Measurements from ENCODE around the gene AIF1.
A peak's percentile ranks its signal among the peaks of the same experiment; 100 is the strongest.

The AIF1 gene

DNA sequence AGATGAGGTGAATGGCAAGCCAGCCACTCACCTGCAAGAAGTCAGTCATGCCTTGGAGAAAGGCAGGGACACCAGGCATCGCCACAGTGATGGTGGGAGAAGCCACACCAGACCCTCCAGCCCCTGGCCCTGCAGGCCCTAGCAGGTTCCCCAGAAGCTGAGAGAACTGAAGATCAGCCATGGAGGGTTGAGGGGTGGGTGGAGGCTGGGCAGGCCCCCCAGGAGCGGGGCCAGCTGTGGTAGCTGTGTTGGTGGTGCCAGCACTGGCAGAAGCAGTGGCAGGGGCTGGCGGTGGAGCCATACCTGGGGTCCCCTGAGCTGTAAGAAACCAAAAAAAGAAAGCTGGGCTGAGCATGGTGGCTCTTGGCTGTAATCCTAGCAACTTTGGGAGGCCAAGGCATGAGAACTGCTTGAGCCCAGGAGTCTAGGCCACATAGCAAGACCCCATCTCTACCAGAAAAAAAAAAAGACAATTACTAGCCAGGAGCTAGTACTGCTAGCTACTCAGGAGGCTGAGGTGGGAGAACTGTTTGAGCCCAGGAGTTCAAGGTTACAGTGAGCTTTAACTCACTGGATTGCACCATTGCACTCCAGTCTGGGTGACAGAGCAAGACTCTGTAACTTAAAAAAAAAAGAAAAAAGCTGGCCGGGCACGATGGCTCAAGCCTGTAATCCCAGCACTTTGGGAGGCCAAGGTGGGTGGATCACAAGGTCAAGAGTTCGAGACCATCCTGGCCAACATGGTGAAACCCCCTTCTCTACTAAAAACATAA is 27.9 kb downstream of the AIF1 start:
- no peaks in the 10 kb centered on the region for H3K27me3 ChIP-seq (ENCODE audit: control insufficient read depth in 1 of 2, insufficient read depth in 2 of 2, low read length in 2 of 2)
- no peak overlapping the region for H3K9ac ChIP-seq (ENCODE audit: low read depth in 1 of 2, low read length in 2 of 2)
- peaks cover 70 to 94% of the 10 kb centered on the region in 2 donors for H3K36me3 ChIP-seq (ENCODE audit: control insufficient read depth in 1 of 2, insufficient read depth in 2 of 2, low read length in 2 of 2)
- no peaks in the 10 kb centered on the region for H3K9me3 ChIP-seq (ENCODE audit: control insufficient read depth in 1 of 2, low read length in 2 of 2)
- H3K27ac ChIP-seq (ENCODE audit: low read depth, low read length): no peak overlapping the region
- no peak overlapping the region for H3K4me3 ChIP-seq (ENCODE audit: low read depth in 1 of 2, low read length in 2 of 2)
- H3K4me1 ChIP-seq (ENCODE audit: control insufficient read depth in 1 of 2, insufficient read depth in 2 of 2, low read length in 2 of 2): no peaks in the 10 kb centered on the region

DNA sequence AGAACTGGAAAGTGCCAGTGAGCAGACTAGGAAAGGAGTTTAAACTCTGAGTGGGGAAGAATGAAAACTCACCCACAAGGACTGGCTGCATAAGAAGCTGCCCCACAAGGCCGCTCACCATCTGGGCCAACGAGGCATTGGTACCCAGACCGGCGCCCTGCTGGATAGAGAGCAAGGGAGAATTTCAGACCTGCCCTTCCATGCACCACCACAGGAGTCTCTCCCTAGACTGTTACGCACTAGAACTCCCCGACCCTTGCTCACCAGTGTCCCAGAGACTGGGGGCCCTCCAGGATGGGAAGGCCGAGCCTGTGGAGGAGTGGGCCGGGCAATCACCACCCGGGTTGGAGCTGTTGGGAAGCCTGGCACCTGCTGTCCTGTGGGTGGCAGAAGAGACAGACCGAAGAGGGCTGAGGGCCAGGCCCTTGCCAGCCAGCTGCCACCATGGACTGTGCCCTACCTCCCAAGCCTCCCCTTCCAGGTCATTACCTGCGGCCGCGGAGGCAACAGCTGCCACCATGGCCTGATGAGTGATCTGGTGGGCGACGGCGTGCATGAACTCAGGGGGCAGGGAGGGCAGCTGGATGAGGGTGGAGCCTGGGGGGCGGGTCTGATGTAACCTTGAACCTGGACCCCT is 28.9 kb downstream of the AIF1 start:
- H3K9ac ChIP-seq (ENCODE audit: low read depth in 1 of 2, low read length in 2 of 2): no peak overlapping the region
- peaks cover 76 to 94% of the 10 kb centered on the region in 2 donors for H3K36me3 ChIP-seq (ENCODE audit: control insufficient read depth in 1 of 2, insufficient read depth in 2 of 2, low read length in 2 of 2)
- H3K27me3 ChIP-seq (ENCODE audit: control insufficient read depth in 1 of 2, insufficient read depth in 2 of 2, low read length in 2 of 2): no peaks in the 10 kb centered on the region
- no peak overlapping the region for H3K27ac ChIP-seq (ENCODE audit: low read depth, low read length)
- H3K4me3 ChIP-seq (ENCODE audit: low read depth in 1 of 2, low read length in 2 of 2): no peak overlapping the region
- H3K9me3 ChIP-seq (ENCODE audit: control insufficient read depth in 1 of 2, low read length in 2 of 2): no peaks in the 10 kb centered on the region
- no peaks in the 10 kb centered on the region for H3K4me1 ChIP-seq (ENCODE audit: control insufficient read depth in 1 of 2, insufficient read depth in 2 of 2, low read length in 2 of 2)

- no peaks in the 10 kb centered on the region for H3K4me1 ChIP-seq (ENCODE audit: control insufficient read depth in 1 of 2, insufficient read depth in 2 of 2, low read length in 2 of 2)
- no peaks in the 10 kb centered on the region for H3K27me3 ChIP-seq (ENCODE audit: control insufficient read depth in 1 of 2, insufficient read depth in 2 of 2, low read length in 2 of 2)
- H3K9ac ChIP-seq (ENCODE audit: low read depth in 1 of 2, low read length in 2 of 2): no peak overlapping the region
- H3K4me3 ChIP-seq (ENCODE audit: low read depth in 1 of 2, low read length in 2 of 2): no peak overlapping the region
- H3K9me3 ChIP-seq (ENCODE audit: control insufficient read depth in 1 of 2, low read length in 2 of 2): no peaks in the 10 kb centered on the region
- no peak overlapping the region for H3K27ac ChIP-seq (ENCODE audit: low read depth, low read length)
- H3K36me3 ChIP-seq (ENCODE audit: control insufficient read depth in 1 of 2, insufficient read depth in 2 of 2, low read length in 2 of 2): peaks cover 69 to 90% of the 10 kb centered on the region in 2 donors
Measured at GRCh38 chr6:31645325-31645724, 30.3 kb downstream of the AIF1 start.

GRCh38 chr6:31651602-31652191 is 36.7 kb downstream of the AIF1 start:
- H3K4me3 ChIP-seq (ENCODE audit: low read depth in 1 of 2, low read length in 2 of 2): peak overlapping the region; percentile 77 to 96
- peak overlapping the region; percentile 89 to 92 for H3K9ac ChIP-seq (ENCODE audit: low read depth in 1 of 2, low read length in 2 of 2)
- peaks cover 25 to 31% of the 10 kb centered on the region in 2 donors for H3K4me1 ChIP-seq (ENCODE audit: control insufficient read depth in 1 of 2, insufficient read depth in 2 of 2, low read length in 2 of 2)
- H3K27ac ChIP-seq (ENCODE audit: low read depth, low read length): peak overlapping the region; percentile 100
- H3K27me3 ChIP-seq (ENCODE audit: control insufficient read depth in 1 of 2, insufficient read depth in 2 of 2, low read length in 2 of 2): no peaks in the 10 kb centered on the region
- H3K36me3 ChIP-seq (ENCODE audit: control insufficient read depth in 1 of 2, insufficient read depth in 2 of 2, low read length in 2 of 2): peaks cover 21 to 43% of the 10 kb centered on the region in 2 donors
- no peaks in the 10 kb centered on the region for H3K9me3 ChIP-seq (ENCODE audit: control insufficient read depth in 1 of 2, low read length in 2 of 2)

GRCh38 chr6:31652925-31653724 is 38.1 kb downstream of the AIF1 start:
- Histone ChIP-seq H3K9me3 (ENCODE audit: control insufficient read depth in 1 of 2, low read length in 2 of 2) (no peaks in the 10 kb centered on the region), H3K27ac (ENCODE audit: low read depth, low read length) (peak overlapping the region; percentile 100), H3K4me1 (ENCODE audit: control insufficient read depth in 1 of 2, insufficient read depth in 2 of 2, low read length in 2 of 2) (peaks cover 35 to 36% of the 10 kb centered on the region in 2 donors), H3K4me3 (ENCODE audit: low read depth in 1 of 2, low read length in 2 of 2) (peak overlapping the region; percentile 77 to 96), H3K36me3 (ENCODE audit: control insufficient read depth in 1 of 2, insufficient read depth in 2 of 2, low read length in 2 of 2) (peaks cover 22 to 39% of the 10 kb centered on the region in 2 donors), H3K9ac (ENCODE audit: low read depth in 1 of 2, low read length in 2 of 2) (peak overlapping the region; percentile 89 to 92), H3K27me3 (ENCODE audit: control insufficient read depth in 1 of 2, insufficient read depth in 2 of 2, low read length in 2 of 2) (no peaks in the 10 kb centered on the region)

- Histone ChIP-seq H3K27ac (ENCODE audit: low read depth, low read length) (no peak overlapping the region), H3K36me3 (ENCODE audit: control insufficient read depth in 1 of 2, insufficient read depth in 2 of 2, low read length in 2 of 2) (peaks cover 8 to 25% of the 10 kb centered on the region in 2 donors), H3K9ac (ENCODE audit: low read depth in 1 of 2, low read length in 2 of 2) (no peak overlapping the region), H3K4me1 (ENCODE audit: control insufficient read depth in 1 of 2, insufficient read depth in 2 of 2, low read length in 2 of 2) (peaks cover 51% of the 10 kb centered on the region in 2 donors), H3K27me3 (ENCODE audit: control insufficient read depth in 1 of 2, insufficient read depth in 2 of 2, low read length in 2 of 2) (no peaks in the 10 kb centered on the region), H3K9me3 (ENCODE audit: control insufficient read depth in 1 of 2, low read length in 2 of 2) (no peaks in the 10 kb centered on the region), H3K4me3 (ENCODE audit: low read depth in 1 of 2, low read length in 2 of 2) (peak overlapping the region in 1 of 2 donors; percentile 36)
Measured at GRCh38 chr6:31654574-31655348, 39.7 kb downstream of the AIF1 start.

- Histone ChIP-seq H3K36me3 (ENCODE audit: control insufficient read depth in 1 of 2, insufficient read depth in 2 of 2, low read length in 2 of 2) (peaks cover 8 to 23% of the 10 kb centered on the region in 2 donors), H3K4me1 (ENCODE audit: control insufficient read depth in 1 of 2, insufficient read depth in 2 of 2, low read length in 2 of 2) (peaks cover 50 to 55% of the 10 kb centered on the region in 2 donors), H3K27me3 (ENCODE audit: control insufficient read depth in 1 of 2, insufficient read depth in 2 of 2, low read length in 2 of 2) (no peaks in the 10 kb centered on the region), H3K27ac (ENCODE audit: low read depth, low read length) (no peak within 1 kb of the TSS), H3K9me3 (ENCODE audit: control insufficient read depth in 1 of 2, low read length in 2 of 2) (no peaks in the 10 kb centered on the region), H3K4me3 (ENCODE audit: low read depth in 1 of 2, low read length in 2 of 2) (peak within 1 kb of the TSS; percentile 13 to 36), H3K9ac (ENCODE audit: low read depth in 1 of 2, low read length in 2 of 2) (peak within 1 kb of the TSS in 1 of 2 donors; percentile 4)
Measured at GRCh38 chr6:31655349-31656237, 40.6 kb downstream of the AIF1 start, which contains the start of gene APOM. APOM (plus strand) TSS chr6:31655894; CDS start chr6:31655967, 73 bp downstream.

- Histone ChIP-seq H3K4me3 (ENCODE audit: low read depth in 1 of 2, low read length in 2 of 2) (no peak overlapping the region), H3K4me1 (ENCODE audit: control insufficient read depth in 1 of 2, insufficient read depth in 2 of 2, low read length in 2 of 2) (peaks cover 60 to 62% of the 10 kb centered on the region in 2 donors), H3K27ac (ENCODE audit: low read depth, low read length) (no peak overlapping the region), H3K27me3 (ENCODE audit: control insufficient read depth in 1 of 2, insufficient read depth in 2 of 2, low read length in 2 of 2) (no peaks in the 10 kb centered on the region), H3K9me3 (ENCODE audit: control insufficient read depth in 1 of 2, low read length in 2 of 2) (no peaks in the 10 kb centered on the region), H3K9ac (ENCODE audit: low read depth in 1 of 2, low read length in 2 of 2) (no peak overlapping the region), H3K36me3 (ENCODE audit: control insufficient read depth in 1 of 2, insufficient read depth in 2 of 2, low read length in 2 of 2) (peaks cover 12 to 26% of the 10 kb centered on the region in 2 donors)
Measured at GRCh38 chr6:31657406-31658157, 42.5 kb downstream of the AIF1 start.
